Astrocyte (in vitro differentiated cells and primary cell): Measurements from ENCODE around the gene PKMYT1. TPM values are rescaled to one million over a fixed set of nuclear protein-coding genes. Genes with fewer than 3 reads are reported as not detected.

ENCODE experiments used
- DNase-seq: peaks from one replicate; pipeline ENCODE4 v3.0.0-alpha.2; 2010; ENCODE audit warnings: low read depth
- FAIRE-seq: peaks from 2 replicates; lab custom pipeline; 2011; peaks lifted over from hg19 to GRCh38; lab: Jason Lieb, UNC
- H2AFZ ChIP-seq: 2 replicates; pipeline ENCODE4 v1.6.0; 2012; ENCODE audit warnings: low read depth, low read length, inconsistent platforms
- H3K27ac ChIP-seq: 2 replicates; pipeline ENCODE4 v1.5.1; 2011; ENCODE audit warnings: low read depth, low read length, inconsistent platforms
- H3K27me3 ChIP-seq: 2 replicates; pipeline ENCODE4 v1.6.0; 2011; ENCODE audit warnings: low read length, inconsistent platforms; ENCODE audit not compliant: insufficient read depth
- H3K36me3 ChIP-seq: 2 replicates; pipeline ENCODE4 v1.5.1; 2011; ENCODE audit warnings: low read length, inconsistent platforms; ENCODE audit not compliant: insufficient read depth
- H3K4me1 ChIP-seq: 2 replicates; pipeline ENCODE4 v1.5.1; 2011; ENCODE audit warnings: low read length, inconsistent platforms; ENCODE audit not compliant: insufficient read depth
- H3K4me2 ChIP-seq: 2 replicates; pipeline ENCODE4 v1.6.0; 2012; ENCODE audit warnings: low read length, inconsistent platforms
- H3K4me3 ChIP-seq: 2 replicates; pipeline ENCODE4 v1.5.1; 2011; ENCODE audit warnings: low read depth, mild to moderate bottlenecking, low read length, inconsistent platforms; ENCODE audit not compliant: insufficient read depth
- H3K79me2 ChIP-seq: 2 replicates; pipeline ENCODE4 v1.6.0; 2012; ENCODE audit warnings: mild to moderate bottlenecking, low read length, inconsistent platforms; ENCODE audit not compliant: insufficient read depth
- H3K9ac ChIP-seq: 2 replicates; pipeline ENCODE4 v1.6.0; 2012; ENCODE audit warnings: mild to moderate bottlenecking, low read length, inconsistent platforms
- H3K9me3 ChIP-seq: 2 replicates; pipeline ENCODE4 v1.5.1; 2012; ENCODE audit warnings: low read depth, mild to moderate bottlenecking, low read length, inconsistent platforms; ENCODE audit not compliant: insufficient read depth
- H4K20me1 ChIP-seq: 2 replicates; pipeline ENCODE4 v1.6.0; 2012; ENCODE audit warnings: low read length, inconsistent platforms; ENCODE audit not compliant: insufficient read depth
- H3K27ac Mint-ChIP-seq: one replicate; pipeline ENCODE4 v1.8.0; 2021; ENCODE audit warnings: mild to moderate bottlenecking, mixed read lengths; ENCODE audit not compliant: unreplicated experiment
- H3K27me3 Mint-ChIP-seq: one replicate; pipeline ENCODE4 v1.8.0; 2021; ENCODE audit warnings: low read depth, mixed read lengths; ENCODE audit not compliant: unreplicated experiment
- H3K36me3 Mint-ChIP-seq: one replicate; pipeline ENCODE4 v1.8.0; 2021; ENCODE audit warnings: low read depth, mixed read lengths; ENCODE audit not compliant: unreplicated experiment
- H3K4me1 Mint-ChIP-seq: one replicate; pipeline ENCODE4 v1.8.0; 2021; ENCODE audit warnings: low read depth, mixed read lengths; ENCODE audit not compliant: unreplicated experiment
- H3K4me3 Mint-ChIP-seq: one replicate; pipeline ENCODE4 v1.8.0; 2021; ENCODE audit warnings: mild to moderate bottlenecking, moderate library complexity, mixed read lengths; ENCODE audit not compliant: unreplicated experiment
- H3K9me3 Mint-ChIP-seq: one replicate; pipeline ENCODE4 v1.8.0; 2021; ENCODE audit warnings: mild to moderate bottlenecking, mixed read lengths; ENCODE audit not compliant: unreplicated experiment
- EZH2 ChIP-seq: IDR thresholded peaks from 2 replicates; pipeline ENCODE4 v1.6.1; 2012; ENCODE audit warnings: mild to moderate bottlenecking, low read length, inconsistent platforms; ENCODE audit not compliant: insufficient read depth
- total RNA-seq: library from RNA; stranded (reverse); gene quantifications from 2 replicates; pipeline ENCODE4 v1.2.1, GENCODE V29; 2021
- TF ChIP-seq, protein P1 (sequence below): IDR thresholded peaks from 2 replicates; pipeline ENCODE4 v1.5.1; 2011; ENCODE audit warnings: low read depth, mild to moderate bottlenecking, inconsistent platforms, low read length, moderate library complexity; ENCODE audit not compliant: insufficient read depth

Gene PKMYT1
- total RNA-seq, 1 donor from 2014 or later: 3.9 TPM

- DNase-seq (no peak), FAIRE-seq (no peak)
- no peaks in the 10 kb centered on the region for H3K27me3 ChIP-seq
- H3K79me2 ChIP-seq: no peaks in the 10 kb centered on the region
- Mint-ChIP-seq H3K36me3 (peaks cover 30% of the 10 kb centered on the region), H3K4me3 (no peak overlapping the region), H3K27me3 (no peaks in the 10 kb centered on the region), H3K9me3 (no peaks in the 10 kb centered on the region), H3K27ac (no peak overlapping the region), H3K4me1 (no peaks in the 10 kb centered on the region)
- no peak overlapping the region for H3K27ac ChIP-seq
- no peak for TF ChIP-seq EZH2
- TF ChIP-seq, protein P1, sequence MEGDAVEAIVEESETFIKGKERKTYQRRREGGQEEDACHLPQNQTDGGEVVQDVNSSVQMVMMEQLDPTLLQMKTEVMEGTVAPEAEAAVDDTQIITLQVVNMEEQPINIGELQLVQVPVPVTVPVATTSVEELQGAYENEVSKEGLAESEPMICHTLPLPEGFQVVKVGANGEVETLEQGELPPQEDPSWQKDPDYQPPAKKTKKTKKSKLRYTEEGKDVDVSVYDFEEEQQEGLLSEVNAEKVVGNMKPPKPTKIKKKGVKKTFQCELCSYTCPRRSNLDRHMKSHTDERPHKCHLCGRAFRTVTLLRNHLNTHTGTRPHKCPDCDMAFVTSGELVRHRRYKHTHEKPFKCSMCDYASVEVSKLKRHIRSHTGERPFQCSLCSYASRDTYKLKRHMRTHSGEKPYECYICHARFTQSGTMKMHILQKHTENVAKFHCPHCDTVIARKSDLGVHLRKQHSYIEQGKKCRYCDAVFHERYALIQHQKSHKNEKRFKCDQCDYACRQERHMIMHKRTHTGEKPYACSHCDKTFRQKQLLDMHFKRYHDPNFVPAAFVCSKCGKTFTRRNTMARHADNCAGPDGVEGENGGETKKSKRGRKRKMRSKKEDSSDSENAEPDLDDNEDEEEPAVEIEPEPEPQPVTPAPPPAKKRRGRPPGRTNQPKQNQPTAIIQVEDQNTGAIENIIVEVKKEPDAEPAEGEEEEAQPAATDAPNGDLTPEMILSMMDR: no peak
- H3K9ac ChIP-seq: no peak overlapping the region
- H3K4me1 ChIP-seq: no peaks in the 10 kb centered on the region
- no peak overlapping the region for H3K4me2 ChIP-seq
- H3K36me3 ChIP-seq: peaks cover 16% of the 10 kb centered on the region
- no peaks in the 10 kb centered on the region for H3K9me3 ChIP-seq
- no peaks in the 10 kb centered on the region for H4K20me1 ChIP-seq
- H2AFZ ChIP-seq: no peak overlapping the region
- no peak overlapping the region for H3K4me3 ChIP-seq
Observed at GRCh38 chr16:2942045-2942444, 38.2 kb downstream of the PKMYT1 start.

DNA sequence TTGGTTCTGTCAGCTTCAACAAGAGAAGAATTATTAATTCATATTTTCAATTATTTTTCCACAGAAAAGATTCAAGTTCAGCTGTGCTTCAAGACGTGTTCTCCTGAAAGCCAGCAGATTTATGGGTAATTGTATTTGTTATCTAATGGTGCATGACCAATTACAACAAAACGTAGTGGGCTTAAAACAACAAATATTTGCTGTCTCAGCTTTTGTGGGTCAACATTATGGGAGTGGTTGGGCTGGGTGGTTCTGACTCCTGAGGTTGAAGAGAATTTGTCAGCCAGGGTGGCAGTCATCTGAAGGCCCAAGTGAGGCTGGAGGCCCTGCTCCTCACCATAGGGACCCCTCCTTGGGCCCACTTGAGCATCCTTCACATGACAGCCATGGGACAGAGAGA, 40.3 kb downstream of the PKMYT1 start:
- no peak for FAIRE-seq
- no peak overlapping the region for H3K4me2 ChIP-seq
- H2AFZ ChIP-seq: no peak overlapping the region
- peaks cover 23% of the 10 kb centered on the region for H3K36me3 Mint-ChIP-seq
- H3K9ac ChIP-seq: no peak overlapping the region
- no peak overlapping the region for H3K4me3 Mint-ChIP-seq
- H3K27me3 Mint-ChIP-seq: no peaks in the 10 kb centered on the region
- H3K27me3 ChIP-seq: no peaks in the 10 kb centered on the region
- no peak overlapping the region for H3K4me3 ChIP-seq
- no peak for TF ChIP-seq EZH2
- TF ChIP-seq, protein P1: no peak
- H3K27ac ChIP-seq: no peak overlapping the region
- DNase-seq: no peak
- no peaks in the 10 kb centered on the region for H3K9me3 Mint-ChIP-seq
- no peaks in the 10 kb centered on the region for H3K4me1 Mint-ChIP-seq
- H3K4me1 ChIP-seq: no peaks in the 10 kb centered on the region
- H3K36me3 ChIP-seq: peaks cover 16% of the 10 kb centered on the region
- H4K20me1 ChIP-seq: no peaks in the 10 kb centered on the region
- no peaks in the 10 kb centered on the region for H3K79me2 ChIP-seq
- H3K9me3 ChIP-seq: no peaks in the 10 kb centered on the region
- no peak overlapping the region for H3K27ac Mint-ChIP-seq

GRCh38 chr16:2938206-2938605, 42.0 kb downstream of the PKMYT1 start:
- FAIRE-seq: no peak

More at GRCh38 chr16:2938206-2938605, 42.0 kb downstream of the PKMYT1 start:
- Mint-ChIP-seq H3K4me3 (no peak overlapping the region), H3K27ac (no peak overlapping the region), H3K4me1 (no peaks in the 10 kb centered on the region), H3K36me3 (peaks cover 23% of the 10 kb centered on the region), H3K9me3 (no peaks in the 10 kb centered on the region), H3K27me3 (no peaks in the 10 kb centered on the region)
- Histone ChIP-seq H3K79me2 (no peaks in the 10 kb centered on the region), H3K4me3 (no peak overlapping the region), H3K4me2 (no peak overlapping the region), H3K36me3 (peaks cover 16% of the 10 kb centered on the region), H3K27me3 (no peaks in the 10 kb centered on the region), H2AFZ (no peak overlapping the region), H3K27ac (no peak overlapping the region), H4K20me1 (no peaks in the 10 kb centered on the region), H3K4me1 (no peaks in the 10 kb centered on the region), H3K9ac (no peak overlapping the region), H3K9me3 (no peaks in the 10 kb centered on the region)
- no peak for TF ChIP-seq EZH2
- TF ChIP-seq, protein P1: no peak
- DNase-seq: no peak
